ENCODE measurements around the gene ALKBH3.

ALKBH3 gene

GRCh38 chr11:43907028-43907975 is 26.7 kb downstream of the ALKBH3 start:
- DNase-seq (ENCODE audit: low read depth, low spot score) = no peak
- no peak overlapping the region for H3K4me3 ChIP-seq (ENCODE audit: low read depth, low read length)
- in situ Hi-C loops (cut with HindIII; ENCODE audit: low sequenced_read_pairs) = no loop called here
- TF ChIP-seq CTCF (IDR thresholded peaks at IDR 0.05; ENCODE audit: low read depth, low read length) = no peak

GRCh38 chr11:43908191-43908590 is 27.6 kb downstream of the ALKBH3 start:
- no peak for TF ChIP-seq CTCF (IDR thresholded peaks at IDR 0.05; ENCODE audit: low read depth, low read length)
- no peak for DNase-seq (ENCODE audit: low read depth, low spot score)
- in situ Hi-C loops (cut with HindIII; ENCODE audit: low sequenced_read_pairs) = no loop called here
- H3K4me3 ChIP-seq (ENCODE audit: low read depth, low read length) = no peak overlapping the region

- TF ChIP-seq CTCF (IDR thresholded peaks at IDR 0.05; ENCODE audit: low read depth, low read length) = no peak
- H3K4me3 ChIP-seq (ENCODE audit: low read depth, low read length) = no peak overlapping the region
- DNase-seq (ENCODE audit: low read depth, low spot score) = no peak
- in situ Hi-C loops (cut with HindIII; ENCODE audit: low sequenced_read_pairs) = no loop called here
Measured at GRCh38 chr11:43908683-43909082, 28.1 kb downstream of the ALKBH3 start.

GRCh38 chr11:43913829-43914380 is 33.3 kb downstream of the ALKBH3 start:
- in situ Hi-C loops (cut with HindIII; ENCODE audit: low sequenced_read_pairs) = no loop called here
- no peak for TF ChIP-seq CTCF (IDR thresholded peaks at IDR 0.05; ENCODE audit: low read depth, low read length)
- no peak overlapping the region for H3K4me3 ChIP-seq (ENCODE audit: low read depth, low read length)
- no peak for DNase-seq (ENCODE audit: low read depth, low spot score)

- no peak for TF ChIP-seq CTCF (IDR thresholded peaks at IDR 0.05; ENCODE audit: low read depth, low read length)
- no peak for DNase-seq (ENCODE audit: low read depth, low spot score)
- H3K4me3 ChIP-seq (ENCODE audit: low read depth, low read length) = no peak overlapping the region
- in situ Hi-C loops (cut with HindIII; ENCODE audit: low sequenced_read_pairs) = no loop called here
Measured at GRCh38 chr11:43914466-43914865, 33.8 kb downstream of the ALKBH3 start.

GRCh38 chr11:43916621-43917020 is 36.0 kb downstream of the ALKBH3 start:
- DNase-seq (ENCODE audit: low read depth, low spot score) = no peak
- in situ Hi-C loops (cut with HindIII; ENCODE audit: low sequenced_read_pairs) = no loop called here
- no peak overlapping the region for H3K4me3 ChIP-seq (ENCODE audit: low read depth, low read length)
- TF ChIP-seq CTCF (IDR thresholded peaks at IDR 0.05; ENCODE audit: low read depth, low read length) = no peak
